AG09319 (cell line): ENCODE measurements around the gene KLHL30.
A peak's percentile ranks its signal among the peaks of the same experiment; 100 is the strongest.

ENCODE experiments used
- DNase-seq: peaks from one replicate; pipeline ENCODE4 v3.0.0-alpha.2; 2010; ENCODE audit warnings: low read depth; ENCODE audit errors: extremely low read depth
- CTCF ChIP-seq: IDR thresholded peaks from 2 replicates; pipeline ENCODE4 v1.5.1; 2011; ENCODE audit warnings: low read depth, mild to moderate bottlenecking, inconsistent platforms, low read length, moderate library complexity

KLHL30 gene

GRCh38 chr2:238143239-238143951 is 4.9 kb downstream of the KLHL30 start:
- TF ChIP-seq CTCF = no peak
- peak; percentile 12 for DNase-seq

GRCh38 chr2:238144262-238144661 is 5.8 kb downstream of the KLHL30 start:
- no peak for TF ChIP-seq CTCF
- no peak for DNase-seq

GRCh38 chr2:238145046-238145445 is 6.6 kb downstream of the KLHL30 start:
- no peak for DNase-seq
- no peak for TF ChIP-seq CTCF

GRCh38 chr2:238145851-238146250 is 7.4 kb downstream of the KLHL30 start:
- DNase-seq = no peak
- TF ChIP-seq CTCF = no peak

GRCh38 chr2:238146884-238147544 is 8.5 kb downstream of the KLHL30 start:
- DNase-seq = no peak
- TF ChIP-seq CTCF = no peak

GRCh38 chr2:238148981-238149380 is 10.5 kb downstream of the KLHL30 start:
- TF ChIP-seq CTCF = no peak
- DNase-seq = no peak

- TF ChIP-seq CTCF = no peak
Observed at GRCh38 chr2:238149841-238150572, 11.5 kb downstream of the KLHL30 start.

More at GRCh38 chr2:238149841-238150572, 11.5 kb downstream of the KLHL30 start:
- DNase-seq = no peak
